ENCODE results near the gene ITPR2.
"Not testable (repeated sequence)": the region's sequence is repeated elsewhere in the genome, so short reads cannot be mapped to it uniquely, and the experiment has no call there.

ITPR2 gene

DNA sequence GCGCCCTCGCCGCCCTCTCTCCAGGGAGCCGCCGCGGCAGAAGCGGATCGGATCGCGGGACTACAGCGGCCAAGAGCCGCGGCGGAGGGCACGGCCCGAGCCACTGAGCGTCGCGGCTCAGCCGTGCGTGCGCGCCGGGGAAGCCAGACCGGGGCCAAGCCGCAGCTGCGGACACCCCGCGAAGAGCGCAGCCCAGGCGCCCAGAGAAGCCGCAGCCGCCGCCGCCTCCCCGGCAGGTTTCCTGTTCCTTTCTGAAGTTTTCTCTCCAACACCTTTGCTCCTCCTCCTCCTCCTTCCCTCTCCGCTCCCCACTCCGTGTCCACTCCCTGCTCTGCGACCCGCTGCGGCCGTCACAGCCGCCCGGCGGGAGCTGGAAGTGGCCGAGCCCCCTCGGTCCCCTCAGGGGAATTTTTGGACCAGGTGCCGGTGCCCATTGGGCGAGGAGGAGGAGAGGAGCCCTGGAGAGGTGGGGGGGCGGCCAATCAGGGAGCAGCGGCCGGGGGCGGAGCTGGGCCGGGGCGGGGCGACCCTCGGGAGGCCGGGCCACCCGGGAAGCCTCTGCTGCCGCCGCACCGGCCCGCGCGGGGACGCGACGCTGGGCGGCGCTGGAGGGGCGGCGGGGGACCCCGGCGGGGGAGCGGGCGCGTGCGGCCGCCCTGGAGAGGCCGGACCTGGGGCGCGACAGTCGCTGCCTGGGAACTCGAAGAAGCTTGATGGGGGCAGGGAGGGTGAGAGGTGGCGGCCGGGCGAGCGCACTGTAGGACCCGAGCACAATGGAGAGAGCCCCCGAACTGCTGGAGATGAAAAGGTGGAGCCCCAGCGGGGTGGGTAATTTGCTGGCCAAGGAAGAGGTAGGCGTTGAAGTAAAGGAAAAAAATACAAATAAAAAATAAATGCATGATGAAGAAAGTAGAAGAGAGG lies at the start of gene ITPR2:
Gene ITPR2, minus strand, starts transcription at position 373 of the 921 bp plus-strand sequence. CDS start 413 bp downstream, outside the sequence.
- DNase-seq (ENCODE audit: low read depth) = peak; percentile 91

DNA sequence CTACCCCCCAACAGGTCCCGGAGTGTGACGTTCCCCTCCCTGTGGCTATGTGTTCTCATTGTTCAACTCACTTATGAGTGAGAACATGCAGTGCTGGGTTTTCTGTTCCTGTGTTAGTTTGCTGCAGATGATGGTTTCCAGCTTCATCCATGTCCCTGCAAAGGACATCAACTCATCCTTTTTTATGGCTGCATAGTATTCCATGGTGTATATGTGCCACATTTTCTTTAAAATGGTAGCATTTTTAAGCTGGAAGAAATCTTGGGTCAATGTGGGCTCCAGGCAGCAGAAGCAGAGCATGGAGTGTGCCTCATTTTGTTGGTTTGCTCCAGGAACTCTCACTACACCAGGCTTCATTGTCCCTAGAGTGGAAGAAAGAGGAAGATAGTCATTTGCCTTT lies 47.6 kb upstream of the ITPR2 start:
- DNase-seq (ENCODE audit: low read depth) = no peak

GRCh38 chr12:26878661-26879119 lies 45.7 kb upstream of the ITPR2 start:
- no peak for DNase-seq (ENCODE audit: low read depth)

- no peak for DNase-seq (ENCODE audit: low read depth)
Observed at GRCh38 chr12:26874501-26875296, 41.7 kb upstream of the ITPR2 start.

GRCh38 chr12:26872625-26873024 lies 39.6 kb upstream of the ITPR2 start:
- no peak for DNase-seq (ENCODE audit: low read depth)

DNA sequence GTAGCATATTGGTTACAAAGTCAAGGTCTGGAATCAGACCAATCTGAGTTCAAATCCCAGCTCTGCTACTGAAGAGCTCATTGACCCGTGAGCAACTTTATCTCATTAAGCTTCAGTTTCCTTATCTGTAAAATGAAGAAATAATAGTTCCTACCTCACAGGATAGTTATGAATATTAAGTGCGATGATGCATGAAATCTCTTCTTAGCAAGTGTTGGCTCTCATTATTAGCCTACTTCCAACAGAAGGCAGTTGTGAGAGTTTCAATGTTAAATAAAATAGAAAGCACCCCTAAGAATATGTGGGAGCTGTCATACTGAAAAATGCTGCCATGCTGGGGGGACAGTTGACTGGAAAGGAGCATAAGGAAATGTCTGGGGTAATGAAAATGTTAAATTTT lies 39.0 kb upstream of the ITPR2 start:
- DNase-seq (ENCODE audit: low read depth) = no peak

- no peak for DNase-seq (ENCODE audit: low read depth)
Observed at GRCh38 chr12:26870491-26871419, 37.8 kb upstream of the ITPR2 start.

DNA sequence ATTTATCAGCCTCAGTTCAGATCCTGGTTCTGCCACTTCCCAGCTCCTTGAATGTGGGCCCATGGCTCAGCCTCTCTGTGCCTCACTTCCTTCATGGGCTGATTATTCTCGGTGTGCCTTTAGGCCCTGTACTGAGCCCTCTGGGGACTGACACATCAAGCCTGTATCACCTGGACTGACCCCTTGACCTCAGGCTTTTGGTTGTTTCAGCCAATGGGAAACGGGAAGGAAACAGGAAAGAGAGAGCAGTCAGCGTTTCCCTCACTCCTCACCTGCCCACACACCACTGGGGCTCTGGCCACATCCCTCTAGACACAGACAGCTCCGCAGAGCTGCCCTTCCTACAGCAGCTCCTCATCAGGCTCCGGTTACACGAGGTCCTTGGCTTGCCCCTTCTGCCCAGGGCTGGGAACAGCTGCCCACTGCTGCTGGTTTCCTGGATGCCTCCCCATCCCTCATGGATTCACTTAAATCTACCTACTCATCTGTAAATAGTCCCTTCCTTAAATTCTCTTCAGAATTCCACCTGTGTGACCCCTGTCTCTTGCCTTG lies 37.0 kb upstream of the ITPR2 start:
- no peak for DNase-seq (ENCODE audit: low read depth)

- DNase-seq (ENCODE audit: low read depth) = no peak
Observed at GRCh38 chr12:26869104-26869494, 36.1 kb upstream of the ITPR2 start.

- no peak for DNase-seq (ENCODE audit: low read depth)
Observed at GRCh38 chr12:26868447-26869103, 35.6 kb upstream of the ITPR2 start.

- no peak for DNase-seq (ENCODE audit: low read depth)
Observed at GRCh38 chr12:26867080-26867479, 34.1 kb upstream of the ITPR2 start.

DNA sequence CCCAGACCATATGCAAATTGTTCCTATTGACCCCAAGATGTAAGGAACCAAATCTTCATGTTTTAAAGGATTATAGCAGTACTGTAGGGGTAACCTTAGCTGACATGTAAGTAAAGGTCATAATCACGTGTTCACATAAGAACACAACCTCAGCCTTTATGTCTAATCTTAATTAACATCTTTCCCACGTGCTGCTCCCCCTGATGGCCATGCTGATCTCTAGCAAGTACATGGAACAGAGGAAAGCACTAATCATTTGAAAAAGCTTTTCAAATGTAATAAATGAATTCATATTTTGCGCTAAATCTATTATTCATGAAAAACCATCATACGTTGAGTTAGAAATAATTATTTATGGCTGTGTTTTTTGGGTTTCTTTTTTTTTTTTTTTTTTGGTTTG lies 30.5 kb upstream of the ITPR2 start:
- no peak for DNase-seq (ENCODE audit: low read depth)

GRCh38 chr12:26862787-26863186 lies 29.8 kb upstream of the ITPR2 start:
- DNase-seq (ENCODE audit: low read depth) = not testable (repeated sequence)

DNA sequence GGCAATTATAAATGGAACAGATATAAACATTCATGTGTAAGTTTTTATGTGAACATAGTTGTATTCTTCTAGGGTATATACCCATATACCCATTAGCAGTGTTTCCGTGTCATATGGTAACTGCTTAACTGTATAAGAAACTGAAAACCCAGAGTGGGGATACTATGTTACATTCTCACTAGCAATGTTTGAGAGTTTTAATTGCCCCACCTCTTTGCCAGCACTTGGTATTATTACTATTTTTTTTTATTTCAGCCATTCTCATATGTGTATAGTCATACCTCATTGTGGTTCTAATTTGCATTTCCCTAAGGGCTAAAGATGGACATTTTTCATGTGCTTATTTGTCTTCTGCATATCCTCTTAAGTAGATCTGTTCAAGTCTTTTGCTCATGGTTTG lies 28.7 kb upstream of the ITPR2 start:
- no peak for DNase-seq (ENCODE audit: low read depth)

GRCh38 chr12:26857465-26858176 lies 24.6 kb upstream of the ITPR2 start:
- DNase-seq (ENCODE audit: low read depth) = no peak

GRCh38 chr12:26855337-26855736 lies 22.3 kb upstream of the ITPR2 start:
- no peak for DNase-seq (ENCODE audit: low read depth)

DNA sequence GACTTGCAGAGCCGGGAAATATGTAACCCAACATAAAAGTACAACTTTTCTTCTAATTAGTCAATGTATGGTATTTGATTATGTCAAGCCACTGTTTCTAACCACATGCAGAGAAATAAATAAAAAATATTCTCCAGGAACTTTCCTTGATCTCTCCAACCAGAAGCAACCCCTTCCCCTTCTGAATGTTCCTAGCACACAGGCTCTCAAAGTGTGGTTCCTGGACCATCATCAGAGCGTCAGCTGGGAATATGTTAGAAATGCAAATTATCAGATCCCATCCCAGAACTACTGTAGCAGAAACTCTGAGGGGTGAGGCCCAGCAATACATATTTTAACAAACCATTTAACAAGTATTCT lies 21.0 kb upstream of the ITPR2 start:
- no peak for DNase-seq (ENCODE audit: low read depth)

DNA sequence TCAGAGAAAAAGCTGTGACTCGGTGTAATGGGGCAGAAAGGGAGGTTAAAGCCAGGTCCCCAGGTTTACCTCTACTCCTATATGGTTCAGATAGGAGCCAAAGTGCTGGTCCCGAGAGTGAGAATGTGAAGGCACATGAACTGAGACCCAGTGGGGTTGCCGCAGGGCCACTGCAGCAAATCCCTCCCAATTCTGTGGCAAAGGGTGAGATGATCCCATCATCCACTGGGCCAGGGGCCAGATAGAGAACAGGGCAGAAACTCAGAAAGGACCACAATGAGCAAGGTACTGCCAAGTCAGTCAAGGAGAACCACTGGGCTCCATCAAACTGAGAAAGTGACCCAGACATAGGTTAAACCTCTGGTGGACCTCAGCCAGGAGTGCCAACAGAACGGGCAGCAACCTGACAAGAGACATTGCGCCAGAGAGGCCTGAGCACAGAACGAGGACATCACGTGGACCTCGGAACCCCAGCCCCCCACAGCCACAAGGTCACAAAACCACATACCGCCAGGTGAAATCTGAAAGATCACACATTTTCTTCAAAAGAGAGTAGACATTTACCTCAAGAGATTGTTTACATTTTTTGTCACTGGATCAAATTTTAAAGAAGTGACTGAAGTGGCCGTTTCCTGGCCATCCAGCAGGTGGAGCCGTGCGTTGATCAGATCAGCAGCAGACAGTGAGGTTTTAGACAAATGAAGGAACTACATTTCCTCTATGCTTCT lies 20.5 kb upstream of the ITPR2 start:
- DNase-seq (ENCODE audit: low read depth) = peak; percentile 49

GRCh38 chr12:26851031-26851809 lies 18.2 kb upstream of the ITPR2 start:
- no peak for DNase-seq (ENCODE audit: low read depth)

All from activated gamma-delta T cell treated with anti-CD3 and anti-CD28 coated beads, Interleukin-2, amount 50 U/mL, for 16 hours (primary cell).